GM23338 (cell line): ENCODE data around the gene CABLES2. TPM values are rescaled to one million over a fixed set of nuclear protein-coding genes. Genes with fewer than 3 reads are reported as not detected.

Experiments used
- ATAC-seq: fragments of 200-7000 bp; cut with Tn5 transposase; 3 replicates; pipeline ENCODE4 v1.9.1; 2020
- DNase-seq: peaks from one replicate; pipeline ENCODE4 v3.0.0-alpha.2; 2015; ENCODE audit warnings: low spot score
- H2AFZ ChIP-seq: fragments of 200-600 bp; sonication (generic); 2 replicates; pipeline ENCODE4 v1.8.0; 2016; ENCODE audit warnings: antibody characterized with exemption, mild to moderate bottlenecking, moderate library complexity
- H3F3A ChIP-seq: fragments of 200-600 bp; sonication (generic); replicated peaks from 2 replicates; pipeline ENCODE4 v1.8.0; 2017; ENCODE audit warnings: antibody characterized with exemption, mixed run types, low read depth
- H3K27ac ChIP-seq: fragments of 200-600 bp; sonication (generic); 2 replicates; pipeline ENCODE4 v1.6.1; 2016; ENCODE audit warnings: low read depth
- H3K27me3 ChIP-seq: fragments of 200-600 bp; sonication (generic); 2 replicates; pipeline ENCODE4 v1.8.0; 2016; ENCODE audit warnings: mild to moderate bottlenecking, mixed run types, moderate library complexity; ENCODE audit not compliant: insufficient read depth
- H3K36me3 ChIP-seq: fragments of 200-600 bp; sonication (generic); 2 replicates; pipeline ENCODE4 v1.8.0; 2016; ENCODE audit warnings: mild to moderate bottlenecking; ENCODE audit not compliant: insufficient read depth
- H3K4me1 ChIP-seq: fragments of 200-600 bp; sonication (generic); 2 replicates; pipeline ENCODE4 v1.8.0; 2016; ENCODE audit warnings: mild to moderate bottlenecking, moderate library complexity; ENCODE audit not compliant: insufficient read depth
- H3K4me2 ChIP-seq: fragments of 200-600 bp; sonication (generic); 2 replicates; pipeline ENCODE4 v1.7.1; 2017; ENCODE audit warnings: mixed run types
- H3K4me3 ChIP-seq: fragments of 200-600 bp; sonication (generic); 2 replicates; pipeline ENCODE4 v1.6.1; 2016; ENCODE audit warnings: mixed run types
- H3K79me2 ChIP-seq: fragments of 200-600 bp; sonication (generic); replicated peaks from 2 replicates; pipeline ENCODE4 v1.8.0; 2017; ENCODE audit warnings: mild to moderate bottlenecking; ENCODE audit not compliant: insufficient read depth
- H3K9me2 ChIP-seq: fragments of 200-600 bp; sonication (generic); 2 replicates; pipeline ENCODE4 v1.8.0; 2017; ENCODE audit not compliant: insufficient read depth
- H4K20me1 ChIP-seq: fragments of 200-600 bp; sonication (generic); replicated peaks from 2 replicates; pipeline ENCODE4 v1.8.0; 2017; ENCODE audit warnings: mild to moderate bottlenecking; ENCODE audit not compliant: insufficient read depth
- H3K27ac Mint-ChIP-seq: 2 replicates; pipeline ENCODE4 v1.8.0; 2020; ENCODE audit warnings: inconsistent platforms, mild to moderate bottlenecking, moderate library complexity, mixed read lengths
- H3K27me3 Mint-ChIP-seq: 3 replicates; pipeline ENCODE4 v1.8.0; 2022; ENCODE audit warnings: low read depth, mild to moderate bottlenecking, moderate library complexity, mixed read lengths, inconsistent platforms; ENCODE audit not compliant: insufficient read depth, poor library complexity
- H3K36me3 Mint-ChIP-seq: 3 replicates; pipeline ENCODE4 v1.8.0; 2021; ENCODE audit warnings: low read depth, mild to moderate bottlenecking, inconsistent platforms, moderate library complexity, mixed read lengths
- H3K4me1 Mint-ChIP-seq: 3 replicates; pipeline ENCODE4 v1.8.0; 2020; ENCODE audit warnings: mild to moderate bottlenecking, inconsistent platforms, mixed read lengths
- H3K4me3 Mint-ChIP-seq: 3 replicates; pipeline ENCODE4 v1.8.0; 2021; ENCODE audit warnings: moderate library complexity, mild to moderate bottlenecking, inconsistent platforms, mixed read lengths
- H3K9me3 Mint-ChIP-seq: 3 replicates; pipeline ENCODE4 v1.8.0; 2020; ENCODE audit warnings: moderate library complexity, mild to moderate bottlenecking, inconsistent platforms, mixed read lengths
- CREB1 ChIP-seq: fragments of 250-450 bp; sonication (Bioruptor Pico); IDR thresholded peaks from 2 replicates; pipeline ENCODE4 v1.5.0; 2020; ENCODE audit warnings: low read depth, mild to moderate bottlenecking, moderate library complexity
- CTCF ChIP-seq, 2 experiments: fragments of 200-600 bp in 1 of 2; sonication (generic) in 1 of 2; conservative IDR thresholded peaks; 2 replicates each; pipeline versions ENCODE4 v1.5.1 to v1.6.1; 2016 to 2017; ENCODE audit warnings: antibody characterized with exemption in 2 of 2, low read depth in 2 of 2, mild to moderate bottlenecking in 2 of 2, moderate library complexity in 1 of 2
- ETS1 ChIP-seq: IDR thresholded peaks from 2 replicates; pipeline ENCODE4 v1.6.1; 2016; ENCODE audit warnings: antibody characterized with exemption
- EZH2 ChIP-seq: fragments of 200-600 bp; sonication (generic); IDR thresholded peaks from one replicate; pipeline ENCODE4 v1.8.0; 2017; ENCODE audit warnings: antibody characterized with exemption, mild to moderate bottlenecking, low read depth; ENCODE audit not compliant: unreplicated experiment
- NANOG ChIP-seq: IDR thresholded peaks from 2 replicates; pipeline ENCODE4 v1.6.1; 2016; ENCODE audit warnings: antibody characterized with exemption, borderline replicate concordance
- REST ChIP-seq: IDR thresholded peaks from one replicate; pipeline ENCODE4 v1.6.1; 2018; ENCODE audit warnings: antibody characterized with exemption; ENCODE audit not compliant: unreplicated experiment
- STAT1 ChIP-seq: IDR thresholded peaks from one replicate; pipeline ENCODE4 v1.6.1; 2016; ENCODE audit warnings: antibody characterized with exemption; ENCODE audit not compliant: unreplicated experiment
- ZNF331 ChIP-seq: fragments of 250-450 bp; sonication (Bioruptor Pico); IDR thresholded peaks from 2 replicates; pipeline ENCODE4 v1.5.0; 2020; ENCODE audit warnings: low read depth, mild to moderate bottlenecking, moderate library complexity
- ZNF462 ChIP-seq: fragments of 250-450 bp; sonication (Bioruptor Pico); IDR thresholded peaks from 2 replicates; pipeline ENCODE4 v1.5.0; 2020; ENCODE audit warnings: mild to moderate bottlenecking, moderate library complexity
- polyA plus RNA-seq: library from polyadenylated mRNA; unstranded; fragments of >200 nt; fragmentation: Nextera tagmentation; extraction: Ambion mirVana; gene quantifications from 2 replicates; pipeline ENCODE4 v1.2.1, GENCODE V29; 2016
- total RNA-seq: library from RNA; depleted of rRNA; stranded (reverse); fragments of >200 nt; shearing (Covaris generic); gene quantifications from 2 replicates; pipeline ENCODE4 v1.2.3, GENCODE V29; 2014

Gene CABLES2
- total and polyA plus RNA-seq, 2 experiments from 2014 or later: 4.3 to 12.7 TPM

GRCh38 chr20:62439218-62439617 is 32.1 kb upstream of the CABLES2 start (continued):
- no peak for TF ChIP-seq CTCF (conservative IDR thresholded peaks at IDR 0.05; ENCODE audit: low read depth in 2 of 2)
- TF ChIP-seq STAT1: no peak
- TF ChIP-seq ETS1: no peak
- no peak for TF ChIP-seq CREB1 (CRISPR knock-in tag)

GRCh38 chr20:62437927-62438326 is 30.8 kb upstream of the CABLES2 start:
- no peaks in the 10 kb centered on the region for H3K9me3 Mint-ChIP-seq
- H3K27me3 Mint-ChIP-seq: peaks cover 20% of the 10 kb centered on the region
- peak; percentile 48 for DNase-seq
- Histone ChIP-seq H3K9me2 (no peaks in the 10 kb centered on the region), H2AFZ (no peak overlapping the region), H3K27ac (no peak overlapping the region), H3K4me2 (no peak overlapping the region), H3K4me1 (no peaks in the 10 kb centered on the region), H4K20me1 (no peaks in the 10 kb centered on the region), H3F3A (0 out of 2 replicates have a peak, but pooled peaks cover 4% of the 10 kb centered on the region), H3K4me3 (no peak overlapping the region), H3K36me3 (no peaks in the 10 kb centered on the region), H3K27me3 (no peaks in the 10 kb centered on the region), H3K79me2 (no peaks in the 10 kb centered on the region)
- H3K27ac Mint-ChIP-seq: no peak overlapping the region
- ATAC-seq: peak; percentile 77
- no peaks in the 10 kb centered on the region for H3K36me3 Mint-ChIP-seq
- H3K4me1 Mint-ChIP-seq: no peaks in the 10 kb centered on the region; the same call in 2 of the 3 replicates
- H3K4me3 Mint-ChIP-seq: no peak overlapping the region
- TF ChIP-seq EZH2 (no peak), CTCF (conservative IDR thresholded peaks at IDR 0.05; ENCODE audit: low read depth in 2 of 2) (no peak), REST (no peak), NANOG (no peak), ZNF331 (CRISPR knock-in tag) (no peak), STAT1 (no peak), ZNF462 (CRISPR knock-in tag) (no peak)
